Gastroesophageal sphincter (tissue), 4 donors: Measurements from ENCODE around the gene FGD5. TPM values are rescaled to one million over a fixed set of nuclear protein-coding genes. Genes with fewer than 3 reads are reported as not detected.

Experiments
- ATAC-seq: fragments of 150-250 bp; one replicate; pipeline ENCODE4 v1.9.1; 2016; ENCODE audit warnings: mild to moderate bottlenecking, moderate library complexity
- H3K27ac ChIP-seq, 4 donors: fragments of 200-600 bp; sonication (generic) in 3 of 4; 1 replicate in 3 of 4; 2 replicates in 1 of 4; pipeline ENCODE4 v1.5.1; 2016 to 2019
- H3K27me3 ChIP-seq: fragments of 200-600 bp; sonication (generic); one replicate; pipeline ENCODE4 v1.5.1; 2019
- H3K36me3 ChIP-seq, 2 donors: fragments of 200-600 bp; sonication (generic); one replicate each; pipeline ENCODE4 v1.5.1; 2019; ENCODE audit warnings: control low read depth in 1 of 2
- H3K4me1 ChIP-seq, 3 donors: fragments of 200-600 bp; sonication (generic); 1 replicate in 2 of 3; 2 replicates in 1 of 3; pipeline ENCODE4 v1.5.1; 2016 to 2019; ENCODE audit warnings: control low read depth in 2 of 3
- H3K4me3 ChIP-seq, 2 donors: fragments of 200-600 bp; sonication (generic); one replicate each; pipeline ENCODE4 v1.5.1; 2019; ENCODE audit warnings: mild to moderate bottlenecking in 1 of 2, moderate library complexity in 1 of 2
- H3K9me3 ChIP-seq, 3 donors: fragments of 200-600 bp; sonication (generic); one replicate each; pipeline ENCODE4 v1.5.1; 2017 to 2019; ENCODE audit warnings: control low read depth in 2 of 3
- EP300 ChIP-seq: sonication (generic); formaldehyde crosslinking; IDR thresholded peaks from one replicate; pipeline ENCODE4 v1.6.1; 2017; ENCODE audit warnings: antibody characterized with exemption, mild to moderate bottlenecking
- POLR2A ChIP-seq, 2 donors: fragments of 450-650 bp; IDR thresholded peaks; one replicate each; pipeline ENCODE4 v1.6.1; 2017; ENCODE audit warnings: antibody characterized with exemption in 2 of 2, mild to moderate bottlenecking in 2 of 2, moderate library complexity in 1 of 2
- POLR2AphosphoS5 ChIP-seq: sonication (generic); formaldehyde crosslinking; IDR thresholded peaks from one replicate; pipeline ENCODE4 v1.6.1; 2017; ENCODE audit warnings: antibody characterized with exemption
- WGBS, 2 donors: methylation state at CpG; one replicate each; pipeline ENCODE4 v1.1.5; 2018; ENCODE audit warnings: low coverage in 1 of 2; 5-methylcytosine and 5-hydroxymethylcytosine counted together
- total RNA-seq, 4 donors: library from RNA; depleted of rRNA; stranded (reverse); fragments of >200 nt; gene quantifications; one replicate each; pipeline ENCODE4 v1.1.0, GENCODE V29; 2016
- TF ChIP-seq, protein P1 (sequence below), 4 experiments: fragments of 200-600 bp in 2 of 4; fragments of 450-650 bp in 2 of 4; sonication (generic) in 1 of 4; IDR thresholded peaks; one replicate each; pipeline ENCODE4 v1.5.1; 2017 to 2019; ENCODE audit warnings: antibody characterized with exemption in 4 of 4, mild to moderate bottlenecking in 2 of 4, moderate library complexity in 2 of 4

The FGD5 gene
- total RNA-seq, 4 donors from 2014 or later, result 16.1 to 18.7 (median 17.3) TPM

DNA sequence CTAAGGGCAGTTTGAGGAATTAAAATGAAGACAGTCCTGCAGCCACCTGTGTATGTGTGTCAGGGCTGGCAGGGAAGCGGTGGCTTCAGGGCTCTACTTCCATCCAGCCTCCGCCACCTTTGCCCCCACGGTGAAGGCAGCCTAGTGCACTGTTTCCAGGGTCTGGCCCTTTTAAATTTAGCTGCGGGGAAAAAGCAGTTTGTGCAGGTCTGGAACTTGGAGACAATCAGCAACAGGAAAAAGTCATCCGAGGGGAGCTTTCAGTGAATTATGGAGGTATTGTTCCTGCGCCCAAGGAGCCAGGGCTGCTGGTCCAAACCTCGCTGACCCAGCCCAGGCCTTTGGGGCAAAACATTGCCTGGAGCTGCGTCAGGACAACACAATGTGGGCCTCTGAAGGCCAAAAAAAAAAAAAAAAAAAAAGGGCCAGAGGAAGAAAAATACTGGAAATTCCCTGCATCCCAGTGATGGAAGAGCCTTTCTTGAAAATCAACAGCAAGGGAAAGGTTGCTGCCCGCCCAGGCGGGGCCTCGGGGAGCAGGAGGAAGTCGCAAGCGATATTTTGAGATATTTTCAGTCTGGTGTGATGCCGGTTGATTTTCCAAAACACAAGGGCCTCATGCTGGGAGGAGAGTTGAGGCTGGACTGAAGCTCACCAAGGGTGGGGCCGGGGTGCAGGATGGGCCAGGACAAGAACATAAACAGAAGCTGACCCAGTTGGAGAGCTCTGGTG, 25.5 kb upstream of the FGD5 start:
- Histone ChIP-seq H3K4me1 (peaks cover 0 to 36% (median 11%) of the 10 kb centered on the region in 3 donors), H3K9me3 (no peaks in the 10 kb centered on the region), H3K27me3 (peaks cover 12% of the 10 kb centered on the region), H3K27ac (peak overlapping the region in 3 of 4 donors; percentile 13 to 57 (median 22)), H3K36me3 (no peaks in the 10 kb centered on the region), H3K4me3 (no peak overlapping the region)
- WGBS, 2 donors, result 40 to 41% methylated on average over 1 to 13 of the region's 15 CpGs
- TF ChIP-seq EP300 (no peak), POLR2AphosphoS5 (no peak), POLR2A (IDR thresholded peaks at IDR 0.05) (no peak)
- TF ChIP-seq, protein P1, sequence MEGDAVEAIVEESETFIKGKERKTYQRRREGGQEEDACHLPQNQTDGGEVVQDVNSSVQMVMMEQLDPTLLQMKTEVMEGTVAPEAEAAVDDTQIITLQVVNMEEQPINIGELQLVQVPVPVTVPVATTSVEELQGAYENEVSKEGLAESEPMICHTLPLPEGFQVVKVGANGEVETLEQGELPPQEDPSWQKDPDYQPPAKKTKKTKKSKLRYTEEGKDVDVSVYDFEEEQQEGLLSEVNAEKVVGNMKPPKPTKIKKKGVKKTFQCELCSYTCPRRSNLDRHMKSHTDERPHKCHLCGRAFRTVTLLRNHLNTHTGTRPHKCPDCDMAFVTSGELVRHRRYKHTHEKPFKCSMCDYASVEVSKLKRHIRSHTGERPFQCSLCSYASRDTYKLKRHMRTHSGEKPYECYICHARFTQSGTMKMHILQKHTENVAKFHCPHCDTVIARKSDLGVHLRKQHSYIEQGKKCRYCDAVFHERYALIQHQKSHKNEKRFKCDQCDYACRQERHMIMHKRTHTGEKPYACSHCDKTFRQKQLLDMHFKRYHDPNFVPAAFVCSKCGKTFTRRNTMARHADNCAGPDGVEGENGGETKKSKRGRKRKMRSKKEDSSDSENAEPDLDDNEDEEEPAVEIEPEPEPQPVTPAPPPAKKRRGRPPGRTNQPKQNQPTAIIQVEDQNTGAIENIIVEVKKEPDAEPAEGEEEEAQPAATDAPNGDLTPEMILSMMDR (IDR thresholded peaks at IDR 0.05), result no peak
- peak; percentile 65 for ATAC-seq

- TF ChIP-seq POLR2AphosphoS5 (no peak), POLR2A (IDR thresholded peaks at IDR 0.05) (no peak), EP300 (no peak)
- TF ChIP-seq, protein P1 (IDR thresholded peaks at IDR 0.05), result no peak
- ATAC-seq, result no peak
- 70 to 88% methylated on average over 3 to 5 of the region's 5 CpGs for WGBS, 2 donors
- Histone ChIP-seq H3K36me3 (no peaks in the 10 kb centered on the region), H3K4me1 (peaks cover 0 to 36% (median 11%) of the 10 kb centered on the region in 3 donors), H3K4me3 (no peak overlapping the region), H3K27ac (peak overlapping the region in 2 of 4 donors; percentile 13 to 22), H3K9me3 (no peaks in the 10 kb centered on the region), H3K27me3 (peaks cover 12% of the 10 kb centered on the region)
Observed at GRCh38 chr3:14793858-14794234, 24.9 kb upstream of the FGD5 start.

DNA sequence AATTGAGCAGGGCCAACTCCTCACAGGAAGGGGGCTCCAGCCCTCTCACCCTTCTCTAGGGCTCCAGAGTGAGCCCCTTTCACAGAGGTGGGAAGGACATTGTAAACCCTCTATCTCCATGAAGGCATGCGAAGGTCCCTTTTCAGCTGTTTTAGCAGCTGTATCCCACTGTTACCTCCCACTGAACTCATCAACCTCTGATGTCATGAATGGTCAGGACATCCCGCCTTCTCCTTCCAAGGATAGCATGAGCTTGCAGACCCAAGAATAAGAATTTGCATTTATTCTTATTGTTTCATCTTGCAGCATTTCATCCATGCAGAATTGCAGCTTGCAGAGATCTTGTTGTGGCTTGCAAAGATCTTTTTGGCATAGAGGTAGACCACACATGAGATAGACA, 24.3 kb upstream of the FGD5 start:
- H3K4me3 ChIP-seq, result no peak overlapping the region
- no peak for ATAC-seq
- H3K27ac ChIP-seq, result no peak overlapping the region
- H3K27me3 ChIP-seq, result peaks cover 15% of the 10 kb centered on the region
- WGBS, 2 donors, result 87 to 100% methylated on average over 1 to 2 of the region's 2 CpGs
- no peaks in the 10 kb centered on the region for H3K9me3 ChIP-seq
- TF ChIP-seq POLR2A (IDR thresholded peaks at IDR 0.05) (no peak), EP300 (no peak), POLR2AphosphoS5 (no peak)
- TF ChIP-seq, protein P1 (IDR thresholded peaks at IDR 0.05), result no peak
- H3K36me3 ChIP-seq, result no peaks in the 10 kb centered on the region
- H3K4me1 ChIP-seq, result peaks cover 0 to 36% (median 11%) of the 10 kb centered on the region in 3 donors

GRCh38 chr3:14795996-14796395, 22.8 kb upstream of the FGD5 start:
- no peak for ATAC-seq
- H3K27ac ChIP-seq, result no peak overlapping the region
- TF ChIP-seq POLR2AphosphoS5, result no peak
- TF ChIP-seq, protein P1 (IDR thresholded peaks at IDR 0.05), result no peak
- no peak for TF ChIP-seq POLR2A (IDR thresholded peaks at IDR 0.05)
- TF ChIP-seq EP300, result no peak

More at GRCh38 chr3:14795996-14796395, 22.8 kb upstream of the FGD5 start:
- no peak overlapping the region for H3K4me3 ChIP-seq
- WGBS, 2 donors, result 71% methylated on average over 1 of the region's 2 CpGs; no CpG with 5 or more reads in 1 of the 2 donors
- H3K9me3 ChIP-seq, result no peaks in the 10 kb centered on the region
- peaks cover 15% of the 10 kb centered on the region for H3K27me3 ChIP-seq
- H3K4me1 ChIP-seq, result peaks cover 0 to 36% (median 11%) of the 10 kb centered on the region in 3 donors
- H3K36me3 ChIP-seq, result no peaks in the 10 kb centered on the region
